Naive thymus-derived CD4-positive, alpha-beta T cell (primary cell): ENCODE data around the gene MATK. TPM values are rescaled to one million over a fixed set of nuclear protein-coding genes. Genes with fewer than 3 reads are reported as not detected.

Source experiments
- ATAC-seq: fragments of 150-1000 bp; cut with Tn5 transposase; 2 replicates; pipeline ENCODE4 v1.10.0; 2021; ENCODE audit warnings: mild to moderate bottlenecking, moderate library complexity
- CTCF ChIA-PET: fragments of 350-600 bp; sonication (Branson Sonifier 250); formaldehyde crosslinking; loops from one replicate; lab custom pipeline; 2021; ENCODE audit warnings: antibody characterized with exemption; lab: Charles Lee
- POLR2A ChIA-PET: fragments of 350-600 bp; sonication (Branson Sonifier 250); formaldehyde crosslinking; loops from one replicate; lab custom pipeline; 2021; ENCODE audit warnings: antibody characterized with exemption, inconsistent platforms; lab: Charles Lee
- DNase-seq, 9 donors: peaks; one replicate each; pipeline versions ENCODE4 v3.0.0 to v3.0.0-alpha.2; 2020 to 2022; ENCODE audit warnings: mixed read lengths in 1 of 9
- H3K27ac ChIP-seq: one replicate; pipeline ENCODE4 v1.7.0; 2013; ENCODE audit warnings: mild to moderate bottlenecking, low read depth, low read length, moderate library complexity
- H3K27me3 ChIP-seq, 2 donors: one replicate each; pipeline ENCODE4 v1.7.0; 2013; ENCODE audit warnings: low read length in 2 of 2, mild to moderate bottlenecking in 2 of 2, moderate library complexity in 2 of 2; ENCODE audit not compliant: control insufficient read depth in 2 of 2, insufficient read depth in 2 of 2
- H3K36me3 ChIP-seq, 3 experiments: 1 replicate in 2 of 3; 2 replicates in 1 of 3; pipeline ENCODE4 v1.7.0; 2013; ENCODE audit warnings: low read length in 3 of 3, mild to moderate bottlenecking in 3 of 3, moderate library complexity in 1 of 3; ENCODE audit not compliant: insufficient read depth in 3 of 3, control insufficient read depth in 2 of 3
- H3K4me1 ChIP-seq, 2 donors: one replicate each; pipeline ENCODE4 v1.7.0; 2013; ENCODE audit warnings: low read length in 2 of 2, mild to moderate bottlenecking in 2 of 2, moderate library complexity in 1 of 2; ENCODE audit not compliant: control insufficient read depth in 2 of 2, insufficient read depth in 2 of 2
- H3K4me3 ChIP-seq: 2 replicates; pipeline ENCODE4 v1.7.0; 2013; ENCODE audit warnings: mild to moderate bottlenecking, low read length
- H3K9me3 ChIP-seq, 3 experiments: 1 replicate in 2 of 3; 2 replicates in 1 of 3; pipeline ENCODE4 v1.7.0; 2013; ENCODE audit warnings: low read length in 3 of 3; ENCODE audit not compliant: control insufficient read depth in 2 of 3
- H3K27ac Mint-ChIP-seq, 9 donors: one replicate each; pipeline ENCODE4 v1.8.0; 2020 to 2022; ENCODE audit warnings: mixed read lengths in 9 of 9, mild to moderate bottlenecking in 8 of 9, moderate library complexity in 5 of 9, inconsistent platforms in 2 of 9
- H3K27me3 Mint-ChIP-seq, 5 donors: one replicate each; pipeline ENCODE4 v1.8.0; 2021 to 2022; ENCODE audit warnings: mixed read lengths in 5 of 5, mild to moderate bottlenecking in 1 of 5
- H3K36me3 Mint-ChIP-seq, 5 donors: one replicate each; pipeline ENCODE4 v1.8.0; 2020 to 2022; ENCODE audit warnings: mixed read lengths in 5 of 5, mild to moderate bottlenecking in 3 of 5, inconsistent platforms in 1 of 5
- H3K4me1 Mint-ChIP-seq, 7 donors: one replicate each; pipeline ENCODE4 v1.8.0; 2020 to 2022; ENCODE audit warnings: mixed read lengths in 7 of 7, mild to moderate bottlenecking in 3 of 7, inconsistent platforms in 1 of 7
- H3K4me3 Mint-ChIP-seq, 10 donors: one replicate each; pipeline ENCODE4 v1.8.0; 2020 to 2022; ENCODE audit warnings: mild to moderate bottlenecking in 10 of 10, mixed read lengths in 10 of 10, moderate library complexity in 6 of 10, inconsistent platforms in 2 of 10
- H3K9me3 Mint-ChIP-seq, 11 donors: one replicate each; pipeline ENCODE4 v1.8.0; 2020 to 2022; ENCODE audit warnings: mixed read lengths in 11 of 11, mild to moderate bottlenecking in 4 of 11, inconsistent platforms in 1 of 11, moderate library complexity in 1 of 11
- intact Hi-C, 2 donors: fragments of 100-400 bp; cut with micrococcal nuclease; formaldehyde crosslinking; loops; one replicate each; pipeline ENCODE4 v1.15.1; 2023
- polyA plus RNA-seq, 2 donors: library from polyadenylated mRNA; unstranded; fragments of 300-500 nt; fragmentation: Illumina TruSeq; gene quantifications; one replicate each; pipeline ENCODE4 v1.2.3, GENCODE V29; 2021
- total RNA-seq, 6 experiments: library from RNA in 5 of 6; stranded (reverse) in 5 of 6; gene quantifications; 1 replicate in 5 of 6; 2 replicates in 1 of 6; pipeline ENCODE4 v1.2.3 and lab custom pipeline; 2021 to 2026

MATK gene
- total and polyA plus RNA-seq, 7 experiments from 2014 or later, result 1.6 to 32.6 (median 13.0) TPM

DNA sequence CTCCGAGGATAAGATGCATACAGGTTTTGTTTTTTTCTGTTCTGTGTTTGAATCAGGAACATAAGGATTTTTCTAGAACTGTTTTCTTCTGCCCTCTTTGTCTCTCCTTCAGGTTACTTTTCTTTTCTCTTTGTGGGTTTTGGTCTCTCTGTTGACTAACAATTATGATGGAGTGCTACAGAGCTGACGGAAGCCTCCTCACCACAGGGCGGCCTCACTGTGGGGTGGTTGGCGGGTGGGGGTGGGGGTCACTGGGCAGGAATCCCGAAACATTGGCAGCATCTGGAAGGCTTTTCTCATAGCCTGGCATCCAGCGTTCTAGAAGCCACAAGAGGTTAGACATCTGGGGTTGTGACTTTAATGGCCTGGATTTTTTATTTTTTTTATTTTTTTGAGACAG is 12.0 kb upstream of the MATK start:
- H3K27me3 Mint-ChIP-seq, result peaks cover 0 to 7% (median 0%) of the 10 kb centered on the region in 5 donors
- ATAC-seq (peak; percentile 84), DNase-seq (peak in 6 of 9 donors; percentile 30 to 60 (median 45))
- H3K36me3 Mint-ChIP-seq, result peaks cover 0 to 11% (median 5%) of the 10 kb centered on the region in 5 donors
- H3K4me1 Mint-ChIP-seq, result peaks cover 12 to 42% (median 24%) of the 10 kb centered on the region in 7 donors
- Histone ChIP-seq H3K27ac (no peak overlapping the region), H3K4me1 (peaks cover 12 to 28% of the 10 kb centered on the region in 2 donors), H3K36me3 (no peaks in the 10 kb centered on the region), H3K27me3 (no peaks in the 10 kb centered on the region), H3K4me3 (no peak overlapping the region), H3K9me3 (peaks cover 0 to 3% (median 0%) of the 10 kb centered on the region in 3 experiments)
- H3K9me3 Mint-ChIP-seq, result peaks cover 0 to 11% (median 7%) of the 10 kb centered on the region in 11 donors
- peak overlapping the region; percentile 9 to 77 (median 66) for H3K4me3 Mint-ChIP-seq
- ChIA-PET POLR2A (interaction anchor here (0.5 to 3.0 kb wide), 4 partner anchors 14 to 35 kb away, joined by 3 to 16 read pairs (median 4); partner anchors contain the start of gene MRPL54), CTCF (interaction anchor here (2.1 kb wide), 1 partner anchor 14 kb away, joined by 6 read pairs; no protein-coding TSS in a partner anchor)
- peak overlapping the region; percentile 48 to 84 (median 68) for H3K27ac Mint-ChIP-seq
- intact Hi-C loops, result loop anchor here in 1 of 2 donors (2.0 kb wide), 1 partner anchor 15 kb away; no protein-coding TSS in a partner anchor

DNA sequence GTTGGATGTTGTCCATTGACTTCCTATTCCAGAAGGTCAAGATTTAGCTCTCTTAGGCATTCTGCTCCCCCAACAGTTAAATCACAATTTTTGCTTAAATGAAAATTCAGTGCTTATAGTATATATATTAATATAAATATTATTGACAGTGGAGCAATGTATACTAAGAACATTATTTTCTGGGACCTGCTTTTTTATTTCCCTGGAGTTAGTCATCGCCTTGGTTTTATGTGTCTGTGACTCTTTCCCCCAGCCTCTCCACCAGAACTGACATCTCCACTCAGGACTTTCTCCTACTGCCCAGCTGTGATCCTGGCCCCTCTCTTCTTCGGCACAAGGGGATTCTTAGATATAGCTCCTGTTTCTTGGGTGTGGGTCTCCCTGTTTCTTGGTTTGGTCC is 10.2 kb upstream of the MATK start:
- Mint-ChIP-seq H3K36me3 (peaks cover 0 to 11% (median 5%) of the 10 kb centered on the region in 5 donors), H3K9me3 (peaks cover 0 to 14% (median 8%) of the 10 kb centered on the region in 11 donors)

DNA sequence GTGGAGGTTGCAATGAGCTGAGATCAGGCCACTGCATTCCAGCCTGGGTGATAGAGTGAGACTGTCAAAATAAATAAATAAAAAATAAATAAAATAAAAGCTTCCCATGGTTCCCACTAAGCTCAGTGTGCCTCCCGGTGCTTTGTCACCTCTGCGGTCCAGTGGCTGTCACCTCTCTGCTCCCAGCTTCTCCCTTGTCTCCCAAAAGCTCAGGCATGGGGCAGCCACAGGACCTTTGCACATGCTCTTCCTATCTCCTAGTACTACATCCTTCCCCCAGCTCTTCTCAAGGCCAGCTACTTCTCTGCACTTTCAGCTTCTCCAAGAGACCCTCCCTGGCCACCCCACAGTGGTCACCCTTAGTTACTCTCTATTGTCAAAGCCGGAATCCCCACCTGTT is 7.6 kb upstream of the MATK start:
- ATAC-seq, result no peak
- CTCF ChIA-PET, result no interaction called here

More for the DNA sequence above, 10.2 kb upstream of the MATK start:
- ChIA-PET POLR2A (interaction anchor here (0.6 to 1.2 kb wide), 3 partner anchors 21 to 986 kb away, joined by 3 to 4 read pairs (median 3); no protein-coding TSS in a partner anchor), CTCF (interaction anchor here (0.6 to 1.3 kb wide), 4 partner anchors 26 to 251 kb away, joined by 3 read pairs; partner anchors contain the start of gene MRPL54)
- Mint-ChIP-seq H3K27me3 (peaks cover 0 to 5% (median 0%) of the 10 kb centered on the region in 5 donors), H3K4me1 (peaks cover 12 to 28% (median 20%) of the 10 kb centered on the region in 7 donors), H3K4me3 (no peak overlapping the region), H3K27ac (peak overlapping the region in 2 of 9 donors; percentile 35 to 49)
- H3K4me3 ChIP-seq, result no peak overlapping the region
- DNase-seq (no peak), ATAC-seq (no peak)
- peaks cover 6 to 22% of the 10 kb centered on the region in 2 donors for H3K4me1 ChIP-seq
- no peaks in the 10 kb centered on the region for H3K36me3 ChIP-seq
- intact Hi-C loops, result no loop called here
- no peaks in the 10 kb centered on the region for H3K27me3 ChIP-seq
- peaks cover 0 to 3% (median 0%) of the 10 kb centered on the region in 3 experiments for H3K9me3 ChIP-seq
- no peak overlapping the region for H3K27ac ChIP-seq

GRCh38 chr19:3792114-3792513 is 5.9 kb upstream of the MATK start:
- H3K27ac ChIP-seq, result no peak overlapping the region
- ATAC-seq, result no peak
- Mint-ChIP-seq H3K4me1 (peaks cover 0 to 15% (median 3%) of the 10 kb centered on the region in 7 donors), H3K36me3 (peaks cover 5 to 8% (median 6%) of the 10 kb centered on the region in 5 donors), H3K9me3 (peaks cover 0 to 12% (median 6%) of the 10 kb centered on the region in 11 donors), H3K27ac (peak overlapping the region in 1 of 9 donors; percentile 38), H3K27me3 (peaks cover 0 to 9% (median 0%) of the 10 kb centered on the region in 5 donors), H3K4me3 (no peak overlapping the region)
- no peak overlapping the region for H3K4me3 ChIP-seq
- intact Hi-C loops, result no loop called here
- ChIA-PET POLR2A (no interaction called here), CTCF (no interaction called here)
- DNase-seq, result no peak
- H3K27me3 ChIP-seq, result no peaks in the 10 kb centered on the region
- H3K36me3 ChIP-seq, result no peaks in the 10 kb centered on the region
- peaks cover 0 to 4% of the 10 kb centered on the region in 2 donors for H3K4me1 ChIP-seq
- H3K9me3 ChIP-seq, result peaks cover 0 to 6% (median 0%) of the 10 kb centered on the region in 3 experiments

More for the DNA sequence above, 7.6 kb upstream of the MATK start:
- H3K4me3 Mint-ChIP-seq, result no peak overlapping the region
- H3K4me3 ChIP-seq, result no peak overlapping the region
- peaks cover 0 to 9% (median 0%) of the 10 kb centered on the region in 5 donors for H3K27me3 Mint-ChIP-seq
- no peak for DNase-seq
- H3K27me3 ChIP-seq, result no peaks in the 10 kb centered on the region
- H3K27ac Mint-ChIP-seq, result peak overlapping the region in 1 of 9 donors; percentile 2
- H3K4me1 ChIP-seq, result peaks cover 0 to 16% of the 10 kb centered on the region in 2 donors
- H3K27ac ChIP-seq, result no peak overlapping the region
- intact Hi-C loops, result no loop called here
- peaks cover 0 to 15% (median 7%) of the 10 kb centered on the region in 11 donors for H3K9me3 Mint-ChIP-seq
- H3K9me3 ChIP-seq, result peaks cover 0 to 6% (median 0%) of the 10 kb centered on the region in 3 experiments
- POLR2A ChIA-PET, result no interaction called here
- H3K36me3 ChIP-seq, result no peaks in the 10 kb centered on the region
- peaks cover 5 to 9% (median 6%) of the 10 kb centered on the region in 5 donors for H3K36me3 Mint-ChIP-seq
- peaks cover 6 to 20% (median 7%) of the 10 kb centered on the region in 7 donors for H3K4me1 Mint-ChIP-seq

GRCh38 chr19:3790941-3791340 is 4.8 kb upstream of the MATK start:
- Mint-ChIP-seq H3K27me3 (peaks cover 0 to 16% (median 0%) of the 10 kb centered on the region in 5 donors), H3K9me3 (peaks cover 0 to 5% (median 0%) of the 10 kb centered on the region in 11 donors), H3K27ac (peak overlapping the region in 1 of 9 donors; percentile 59), H3K4me1 (peaks cover 0 to 15% (median 3%) of the 10 kb centered on the region in 7 donors), H3K36me3 (peaks cover 0 to 5% (median 0%) of the 10 kb centered on the region in 5 donors), H3K4me3 (no peak overlapping the region)
- no peaks in the 10 kb centered on the region for H3K36me3 ChIP-seq
- peaks cover 0 to 4% of the 10 kb centered on the region in 2 donors for H3K4me1 ChIP-seq
- H3K9me3 ChIP-seq, result peaks cover 0 to 3% (median 0%) of the 10 kb centered on the region in 3 experiments
- intact Hi-C loops, result no loop called here
- H3K4me3 ChIP-seq, result no peak overlapping the region
- H3K27me3 ChIP-seq, result no peaks in the 10 kb centered on the region
- DNase-seq (no peak), ATAC-seq (no peak)
- POLR2A ChIA-PET, result no interaction called here
- CTCF ChIA-PET, result no interaction called here
- H3K27ac ChIP-seq, result no peak overlapping the region

DNA sequence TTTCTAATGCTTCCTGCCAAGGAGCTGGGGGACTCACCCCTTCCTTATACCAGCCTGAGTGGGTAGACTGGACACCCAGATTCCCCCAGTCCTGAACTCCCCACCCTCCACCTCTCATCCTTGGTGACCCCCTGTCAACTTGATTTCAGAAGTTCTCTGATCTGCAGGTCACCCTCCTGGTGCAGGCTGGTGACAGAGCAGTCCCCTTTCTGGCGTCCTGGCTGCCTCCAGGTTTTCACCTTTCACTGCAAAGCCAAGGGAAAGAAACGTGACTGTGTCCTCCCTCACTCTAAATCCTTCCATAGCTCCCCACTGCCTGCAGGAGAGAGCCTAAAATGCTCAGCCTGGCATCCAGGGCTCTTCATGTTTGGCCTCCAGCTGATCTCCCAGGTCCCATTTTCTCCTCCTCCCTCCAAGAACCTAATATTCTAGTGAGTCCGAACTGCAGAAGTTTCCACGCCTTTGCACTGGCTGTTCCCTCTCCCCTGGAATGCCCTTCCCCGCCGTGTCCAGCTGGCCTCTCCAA is 4.1 kb upstream of the MATK start:
- peak overlapping the region in 1 of 10 donors; percentile 10 for H3K4me3 Mint-ChIP-seq
- DNase-seq, result no peak
- intact Hi-C loops, result no loop called here
- H3K36me3 Mint-ChIP-seq, result peaks cover 0 to 5% (median 0%) of the 10 kb centered on the region in 5 donors
- peaks cover 0 to 15% (median 3%) of the 10 kb centered on the region in 7 donors for H3K4me1 Mint-ChIP-seq
- Histone ChIP-seq H3K27me3 (no peaks in the 10 kb centered on the region), H3K4me3 (no peak overlapping the region), H3K9me3 (peaks cover 0 to 3% (median 0%) of the 10 kb centered on the region in 3 experiments), H3K4me1 (peaks cover 0 to 4% of the 10 kb centered on the region in 2 donors), H3K27ac (no peak overlapping the region), H3K36me3 (no peaks in the 10 kb centered on the region)
- no peak for ATAC-seq
- peak overlapping the region in 1 of 9 donors; percentile 59 for H3K27ac Mint-ChIP-seq
- H3K27me3 Mint-ChIP-seq, result peaks cover 0 to 19% (median 0%) of the 10 kb centered on the region in 5 donors
- H3K9me3 Mint-ChIP-seq, result peaks cover 0 to 5% (median 0%) of the 10 kb centered on the region in 11 donors
- CTCF ChIA-PET, result no interaction called here
- POLR2A ChIA-PET, result no interaction called here
